T-cell (primary cell): ENCODE results near the gene ABCC11. TPM values are rescaled to one million over a fixed set of nuclear protein-coding genes. Genes with fewer than 3 reads are reported as not detected.

Experiments
- ATAC-seq, 4 experiments: fragments of 200-7000 bp in 3 of 4; fragments of 150-1000 bp in 1 of 4; cut with Tn5 transposase; replicated peaks in 1 of 4; 1 replicate in 3 of 4; 2 replicates in 1 of 4; pipeline ENCODE4 v1.10.0; 2021; ENCODE audit warnings: moderate library complexity in 3 of 4, mild to moderate bottlenecking in 2 of 4, moderate number of reproducible peaks in 1 of 4
- CTCF ChIA-PET, 2 donors: fragments of 300-600 bp; sonication (Branson Sonifier 250); formaldehyde crosslinking; loops; one replicate each; lab custom pipeline; 2022; ENCODE audit warnings: antibody characterized with exemption in 2 of 2; lab: Charles Lee
- POLR2A ChIA-PET, 2 donors: fragments of 300-600 bp; sonication (Branson Sonifier 250); formaldehyde crosslinking; loops; one replicate each; lab custom pipeline; 2022; ENCODE audit warnings: antibody characterized with exemption in 2 of 2; lab: Charles Lee
- DNase-seq, 35 experiments: peaks; one replicate each; pipeline versions ENCODE4 v3.0.0 to v3.0.0-alpha.2; 2013 to 2023
- H3K27ac ChIP-seq: one replicate; pipeline ENCODE4 v1.5.1; 2013; ENCODE audit warnings: low read length
- H3K27me3 ChIP-seq, 2 experiments: replicated peaks in 1 of 2; 1 replicate in 1 of 2; 2 replicates in 1 of 2; pipeline versions ENCODE4 v1.6.1 to v1.7.0; 2013; ENCODE audit warnings: low read length in 1 of 2, mixed read lengths in 1 of 2; ENCODE audit not compliant: control insufficient read depth in 2 of 2, insufficient read depth in 2 of 2; ENCODE audit errors: extremely low read depth in 1 of 2
- H3K36me3 ChIP-seq, 2 donors: 1 replicate in 1 of 2; 2 replicates in 1 of 2; pipeline versions ENCODE4 v1.6.1 to v1.7.0; 2013; ENCODE audit warnings: low read length in 1 of 2; ENCODE audit not compliant: control insufficient read depth in 2 of 2, insufficient read depth in 1 of 2; ENCODE audit errors: extremely low read depth in 1 of 2
- H3K4me1 ChIP-seq, 2 experiments: 1 replicate in 1 of 2; 2 replicates in 1 of 2; pipeline versions ENCODE4 v1.6.1 to v1.7.0; 2013; ENCODE audit warnings: low read length in 2 of 2, mixed read lengths in 1 of 2; ENCODE audit not compliant: insufficient read depth in 2 of 2, control insufficient read depth in 1 of 2; ENCODE audit errors: extremely low read depth in 1 of 2
- H3K4me3 ChIP-seq, 2 donors: 1 replicate in 1 of 2; 2 replicates in 1 of 2; pipeline versions ENCODE4 v1.5.1 to v1.7.0; 2013; ENCODE audit warnings: mild to moderate bottlenecking in 2 of 2, low read length in 1 of 2, moderate library complexity in 1 of 2; ENCODE audit not compliant: control insufficient read depth in 1 of 2; ENCODE audit errors: extremely low read depth in 1 of 2
- H3K9me3 ChIP-seq: 2 replicates; pipeline ENCODE4 v1.7.0; 2013
- H3K27ac Mint-ChIP-seq, 2 donors: one replicate each; pipeline ENCODE4 v1.8.0; 2020 to 2021; ENCODE audit warnings: mild to moderate bottlenecking in 2 of 2, mixed read lengths in 2 of 2
- H3K27me3 Mint-ChIP-seq, 2 donors: one replicate each; pipeline ENCODE4 v1.8.0; 2021 to 2022; ENCODE audit warnings: mixed read lengths in 2 of 2
- H3K36me3 Mint-ChIP-seq: one replicate; pipeline ENCODE4 v1.8.0; 2021; ENCODE audit warnings: mixed read lengths
- H3K4me1 Mint-ChIP-seq, 3 donors: one replicate each; pipeline ENCODE4 v1.8.0; 2020 to 2022; ENCODE audit warnings: mixed read lengths in 3 of 3, mild to moderate bottlenecking in 1 of 3
- H3K4me3 Mint-ChIP-seq, 3 donors: one replicate each; pipeline ENCODE4 v1.8.0; 2020 to 2022; ENCODE audit warnings: mild to moderate bottlenecking in 3 of 3, mixed read lengths in 3 of 3, moderate library complexity in 3 of 3
- H3K9me3 Mint-ChIP-seq, 3 donors: one replicate each; pipeline ENCODE4 v1.8.0; 2020 to 2022; ENCODE audit warnings: mixed read lengths in 3 of 3
- WGBS: methylation state at CpG from one replicate; pipeline ENCODE4 v1.1.5; 2013; ENCODE audit warnings: missing lambda C conversion rate; ENCODE audit not compliant: insufficient coverage; 5-methylcytosine and 5-hydroxymethylcytosine counted together
- total RNA-seq, 35 experiments: library from RNA in 6 of 35; stranded (reverse) in 6 of 35; fragments of 120-200 nt in 1 of 35; gene quantifications; one replicate each; pipeline versions ENCODE4 v1.2.1 to v1.2.4 and lab custom pipeline; 2013 to 2026

ABCC11 gene
- total RNA-seq, 5 donors from 2014 or later (not counting 1 experiment from before 2014, with no cell fraction given), result 0.07 to 0.29 (median 0.25) TPM; not detected in 2

DNA sequence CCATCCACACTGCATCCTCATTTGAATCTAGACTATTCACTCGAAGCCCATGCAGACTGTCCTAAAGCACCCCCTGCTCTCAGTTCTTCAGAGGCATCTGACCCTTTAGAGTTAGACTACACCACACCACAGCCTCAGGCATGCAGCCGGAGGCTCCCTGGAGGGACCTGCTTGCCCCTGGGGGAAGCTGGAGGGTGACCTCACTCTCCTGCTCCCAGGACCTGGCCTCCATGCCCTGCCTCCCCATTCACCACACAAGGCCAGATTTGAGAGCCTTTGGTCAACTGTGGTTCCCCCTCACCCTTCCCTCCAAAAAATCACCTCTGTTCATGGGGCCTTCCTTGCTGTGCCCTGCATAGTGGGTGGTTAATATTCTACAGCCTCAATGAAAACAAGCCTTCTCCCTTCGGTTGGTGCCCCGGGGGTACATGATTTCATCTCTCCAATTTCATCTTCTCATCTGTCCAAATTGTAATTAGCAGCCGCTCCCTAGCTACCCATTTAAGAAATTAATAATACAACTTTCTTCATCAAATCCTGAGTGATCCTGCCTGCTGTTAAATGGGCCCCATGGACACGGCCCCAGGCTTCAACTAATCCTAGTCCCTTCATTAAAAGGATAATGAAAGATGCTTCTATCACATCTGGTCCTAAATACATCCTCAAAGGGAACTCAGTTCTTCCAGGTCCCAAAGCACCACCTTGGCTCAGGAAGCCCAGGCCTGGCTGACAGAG lies 116.0 kb downstream of the ABCC11 start:
- WGBS, result 86% methylated on average over 2 of the region's 6 CpGs
- CTCF ChIA-PET, result no interaction called here
- H3K27me3 ChIP-seq, result peaks cover 0 to 11% of the 10 kb centered on the region in 2 experiments
- Mint-ChIP-seq H3K4me3 (no peak overlapping the region), H3K36me3 (no peaks in the 10 kb centered on the region), H3K27ac (no peak overlapping the region), H3K4me1 (no peaks in the 10 kb centered on the region), H3K9me3 (no peaks in the 10 kb centered on the region), H3K27me3 (peaks cover 1 to 5% of the 10 kb centered on the region in 2 donors)
- ATAC-seq, result no peak
- H3K36me3 ChIP-seq, result no peaks in the 10 kb centered on the region
- no peak for DNase-seq
- no peaks in the 10 kb centered on the region for H3K9me3 ChIP-seq
- H3K4me1 ChIP-seq, result no peaks in the 10 kb centered on the region
- H3K4me3 ChIP-seq, result no peak overlapping the region
- no peak overlapping the region for H3K27ac ChIP-seq
- POLR2A ChIA-PET, result no interaction called here

DNA sequence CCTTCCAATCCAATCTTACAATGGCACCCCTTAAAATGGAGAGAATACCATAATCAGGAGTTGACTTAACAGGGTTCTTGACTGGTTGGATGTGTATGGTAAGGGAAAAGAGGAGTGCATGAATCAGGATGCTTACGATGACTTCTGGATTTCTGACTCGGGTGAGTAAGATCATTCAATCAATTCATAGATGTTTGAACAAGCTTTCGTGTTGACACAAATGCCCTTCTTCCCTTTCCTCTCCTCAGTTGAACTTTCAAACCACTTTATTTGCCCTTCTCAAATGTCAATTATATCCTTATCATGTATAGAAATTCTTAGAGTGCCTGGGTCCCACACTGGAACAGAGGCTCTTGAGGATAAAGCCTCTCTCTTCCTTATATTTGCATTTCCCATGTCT lies 117.4 kb downstream of the ABCC11 start:
- Mint-ChIP-seq H3K36me3 (no peaks in the 10 kb centered on the region), H3K4me3 (no peak overlapping the region), H3K4me1 (no peaks in the 10 kb centered on the region), H3K27me3 (peaks cover 1 to 6% of the 10 kb centered on the region in 2 donors), H3K9me3 (no peaks in the 10 kb centered on the region), H3K27ac (no peak overlapping the region)
- H3K27ac ChIP-seq, result no peak overlapping the region
- H3K27me3 ChIP-seq, result peaks cover 0 to 9% of the 10 kb centered on the region in 2 experiments
- H3K4me3 ChIP-seq, result no peak overlapping the region
- no CpG with 5 or more reads among the region's 3 CpGs for WGBS
- H3K36me3 ChIP-seq, result no peaks in the 10 kb centered on the region
- ATAC-seq (no peak), DNase-seq (no peak)
- no peaks in the 10 kb centered on the region for H3K9me3 ChIP-seq
- no peaks in the 10 kb centered on the region for H3K4me1 ChIP-seq
- POLR2A ChIA-PET, result no interaction called here
- CTCF ChIA-PET, result no interaction called here

DNA sequence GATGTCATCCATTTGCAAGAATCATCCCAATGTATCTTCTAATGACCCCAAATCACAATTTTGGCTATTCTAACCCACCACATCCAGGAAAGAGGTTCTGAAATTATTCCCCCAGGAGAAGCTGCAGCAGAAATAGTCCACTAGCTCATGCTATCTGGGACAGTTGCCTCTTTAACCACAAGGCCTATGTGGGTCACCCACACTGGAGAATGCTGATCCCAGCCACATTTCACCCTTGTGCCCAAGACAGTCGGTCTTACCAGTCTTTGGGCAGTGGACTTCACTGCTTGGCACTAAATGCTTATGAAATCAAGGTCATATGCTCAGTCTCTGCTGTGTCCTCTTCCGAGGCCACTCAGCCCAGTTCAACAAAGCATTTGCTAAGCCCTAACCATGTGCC lies 118.6 kb downstream of the ABCC11 start:
- 67% methylated on average over 1 of the region's 2 CpGs for WGBS
- Mint-ChIP-seq H3K9me3 (no peaks in the 10 kb centered on the region), H3K27me3 (peaks cover 1 to 10% of the 10 kb centered on the region in 2 donors), H3K4me3 (no peak overlapping the region), H3K36me3 (no peaks in the 10 kb centered on the region), H3K4me1 (no peaks in the 10 kb centered on the region), H3K27ac (no peak overlapping the region)
- Histone ChIP-seq H3K36me3 (no peaks in the 10 kb centered on the region), H3K27ac (no peak overlapping the region), H3K9me3 (no peaks in the 10 kb centered on the region), H3K4me3 (no peak overlapping the region), H3K4me1 (no peaks in the 10 kb centered on the region), H3K27me3 (peaks cover 0 to 9% of the 10 kb centered on the region in 2 experiments)
- DNase-seq, result no peak
- ChIA-PET POLR2A (no interaction called here), CTCF (no interaction called here)
- no peak for ATAC-seq

DNA sequence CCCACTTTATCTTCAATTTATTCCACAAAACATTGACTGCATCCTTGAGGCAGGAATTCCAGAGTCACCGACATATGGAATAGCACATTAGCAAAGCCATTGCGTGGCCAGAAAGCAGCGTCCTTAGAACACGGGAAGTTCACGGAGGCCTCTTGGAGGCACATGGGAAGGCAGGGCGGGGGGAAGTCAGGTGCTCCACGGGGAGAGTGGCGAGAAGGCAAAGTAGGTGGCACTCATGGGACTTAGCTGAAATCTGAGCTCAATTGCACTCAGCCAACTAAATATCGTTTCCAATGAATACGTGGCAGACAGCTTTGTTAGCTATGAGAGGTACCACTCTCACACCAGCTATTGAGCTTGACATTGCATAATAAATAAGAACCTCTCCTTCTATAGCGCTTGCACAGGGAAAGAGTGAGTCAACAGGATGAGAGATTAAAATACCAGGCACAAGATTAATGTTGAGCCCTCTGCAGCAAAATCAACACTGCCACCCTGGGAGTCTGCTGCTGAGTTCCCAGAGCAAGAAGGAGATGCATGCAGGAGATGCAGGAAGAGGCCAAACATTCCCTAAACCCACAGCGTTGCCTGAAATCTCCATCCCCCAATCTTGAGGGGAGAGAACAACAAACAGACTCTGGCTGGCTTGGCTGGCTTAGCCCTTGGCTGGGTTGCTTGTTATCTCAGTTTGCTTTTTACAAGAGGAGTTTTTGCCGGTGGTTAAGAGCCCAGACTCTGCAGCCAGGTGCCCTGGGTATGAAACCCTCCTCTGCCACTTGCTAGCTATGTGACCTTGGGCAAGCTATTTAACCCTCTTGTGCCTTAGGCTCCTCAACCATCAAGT lies 120.3 kb downstream of the ABCC11 start:
- ChIA-PET POLR2A (no interaction called here), CTCF (no interaction called here)
- whole genome bisulfite sequencing, result 90% methylated on average over 7 of the region's 13 CpGs
- Histone ChIP-seq H3K27me3 (peaks cover 0 to 9% of the 10 kb centered on the region in 2 experiments), H3K36me3 (no peaks in the 10 kb centered on the region), H3K9me3 (no peaks in the 10 kb centered on the region), H3K4me1 (no peaks in the 10 kb centered on the region), H3K4me3 (no peak overlapping the region), H3K27ac (no peak overlapping the region)
- Mint-ChIP-seq H3K9me3 (no peaks in the 10 kb centered on the region), H3K4me3 (no peak overlapping the region), H3K27me3 (peaks cover 1 to 10% of the 10 kb centered on the region in 2 donors), H3K27ac (no peak overlapping the region), H3K4me1 (no peaks in the 10 kb centered on the region), H3K36me3 (no peaks in the 10 kb centered on the region)
- DNase-seq, result no peak
- ATAC-seq, result no peak

DNA sequence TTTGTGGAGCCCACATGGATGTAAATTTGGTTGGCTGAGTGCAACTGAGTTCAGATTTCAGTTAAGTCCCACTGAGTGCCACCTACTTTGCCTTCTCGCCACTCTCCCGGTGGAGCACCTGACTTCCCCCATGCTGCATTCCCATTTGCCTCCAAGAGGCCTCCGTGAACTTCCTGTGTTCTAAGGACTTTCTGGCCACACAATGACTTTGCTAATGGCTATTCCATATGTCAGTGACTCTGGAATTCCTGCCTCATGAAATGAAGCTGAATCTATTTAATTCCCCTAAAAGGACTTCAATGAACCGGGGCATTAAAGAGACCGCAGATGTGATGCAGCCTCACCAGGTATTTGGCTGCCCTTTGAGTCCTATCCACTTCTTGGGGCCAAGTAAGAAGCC lies 121.5 kb downstream of the ABCC11 start:
- no peak overlapping the region for H3K27ac Mint-ChIP-seq
- CTCF ChIA-PET, result no interaction called here

DNA sequence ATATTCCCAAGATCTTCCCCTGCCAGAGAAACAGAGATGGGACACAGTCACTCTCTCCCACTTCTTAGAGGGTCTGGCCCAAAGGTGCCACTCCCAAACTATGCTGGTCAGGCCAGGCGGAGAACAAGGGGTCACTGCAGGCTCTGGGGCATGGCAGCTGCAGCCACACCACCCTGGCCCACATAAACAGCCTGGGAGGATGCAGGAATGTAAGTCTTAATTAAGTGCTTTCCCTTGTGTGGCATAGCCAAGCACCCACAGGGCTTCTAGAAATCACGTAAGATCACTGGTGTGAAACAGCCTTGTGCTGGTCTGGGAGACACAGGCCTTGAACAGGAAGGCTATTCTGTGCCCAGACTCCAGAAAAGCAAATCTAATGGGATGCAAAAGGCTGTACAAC lies 123.1 kb downstream of the ABCC11 start:
- H3K4me1 Mint-ChIP-seq, result no peaks in the 10 kb centered on the region
- no peaks in the 10 kb centered on the region for H3K9me3 Mint-ChIP-seq
- CTCF ChIA-PET, result interaction anchor here in 1 of 2 donors (1.0 kb wide), 1 partner anchor 35 kb away, joined by 3 read pairs; no protein-coding TSS in a partner anchor
- no peaks in the 10 kb centered on the region for H3K36me3 ChIP-seq
- peaks cover 0 to 10% of the 10 kb centered on the region in 2 experiments for H3K27me3 ChIP-seq
- 82% methylated on average over 1 of the region's 2 CpGs for WGBS
- no peaks in the 10 kb centered on the region for H3K36me3 Mint-ChIP-seq
- no peaks in the 10 kb centered on the region for H3K9me3 ChIP-seq
- POLR2A ChIA-PET, result interaction anchor here in 1 of 2 donors (1.0 kb wide), 1 partner anchor 10 kb away, joined by 3 read pairs; no protein-coding TSS in a partner anchor
- no peak for ATAC-seq
- H3K27me3 Mint-ChIP-seq, result peaks cover 0 to 7% of the 10 kb centered on the region in 2 donors
- H3K4me3 Mint-ChIP-seq, result no peak overlapping the region
- H3K4me1 ChIP-seq, result no peaks in the 10 kb centered on the region
- no peak for DNase-seq
- no peak overlapping the region for H3K4me3 ChIP-seq
- no peak overlapping the region for H3K27ac ChIP-seq
- no peak overlapping the region for H3K27ac Mint-ChIP-seq

More for the DNA sequence above, 121.5 kb downstream of the ABCC11 start:
- POLR2A ChIA-PET, result no interaction called here
- 100% methylated on average over 3 of the region's 5 CpGs for WGBS
- Histone ChIP-seq H3K9me3 (no peaks in the 10 kb centered on the region), H3K36me3 (no peaks in the 10 kb centered on the region), H3K27me3 (peaks cover 0 to 10% of the 10 kb centered on the region in 2 experiments), H3K4me1 (no peaks in the 10 kb centered on the region), H3K4me3 (no peak overlapping the region), H3K27ac (no peak overlapping the region)
- H3K4me3 Mint-ChIP-seq, result no peak overlapping the region
- H3K27me3 Mint-ChIP-seq, result peaks cover 0 to 10% of the 10 kb centered on the region in 2 donors
- no peak for ATAC-seq
- H3K4me1 Mint-ChIP-seq, result no peaks in the 10 kb centered on the region
- H3K9me3 Mint-ChIP-seq, result no peaks in the 10 kb centered on the region
- DNase-seq, result no peak
- no peaks in the 10 kb centered on the region for H3K36me3 Mint-ChIP-seq
